ENCODE measurements around the gene GALNT9.

- no peak for TF ChIP-seq EZH2 (IDR thresholded peaks at IDR 0.05; ENCODE audit: insufficient read depth, poor library complexity, severe bottlenecking)
- TF ChIP-seq EZH2phosphoT487 (IDR thresholded peaks at IDR 0.05; ENCODE audit: insufficient read depth, low read depth): no peak
Measured at GRCh38 chr12:132245521-132246101, 83.8 kb downstream of the GALNT9 start.
